HG02852 (cell line): Measurements from ENCODE around the gene ZNF836.

Experiments used
- ATAC-seq: cut with Tn5 transposase; IDR thresholded peaks from one replicate; pipeline ENCODE4 v1.9.1; 2021; ENCODE audit warnings: mild to moderate bottlenecking, moderate library complexity; ENCODE audit not compliant: unreplicated experiment

ZNF836 gene

GRCh38 chr19:52188822-52189734 lies 17.7 kb upstream of the ZNF836 start:
- ATAC-seq: peak; percentile 1

- ATAC-seq: no peak
Measured at GRCh38 chr19:52187407-52187806, 16.0 kb upstream of the ZNF836 start.

GRCh38 chr19:52176574-52176973 lies 5.2 kb upstream of the ZNF836 start:
- no peak for ATAC-seq

- ATAC-seq: no peak
Measured at GRCh38 chr19:52172347-52172746, 926 bp upstream of the ZNF836 start.

- ATAC-seq: peak; percentile 15
Measured at GRCh38 chr19:52170863-52171320, 529 bp downstream of the ZNF836 start.

GRCh38 chr19:52170304-52170703 lies 1.1 kb downstream of the ZNF836 start:
- no peak for ATAC-seq

GRCh38 chr19:52155596-52156359 lies 15.6 kb downstream of the ZNF836 start:
- ATAC-seq: no peak

GRCh38 chr19:52148256-52148655 lies 23.2 kb downstream of the ZNF836 start:
- ATAC-seq: no peak

- no peak for ATAC-seq
Measured at GRCh38 chr19:52142001-52142595, 29.3 kb downstream of the ZNF836 start.

- ATAC-seq: no peak
Measured at GRCh38 chr19:52141203-52141602, 30.2 kb downstream of the ZNF836 start.

GRCh38 chr19:52140032-52140710 lies 31.2 kb downstream of the ZNF836 start:
- ATAC-seq: no peak

GRCh38 chr19:52139252-52140031 lies 32.0 kb downstream of the ZNF836 start, which contains the start of gene ZNF616:
Gene ZNF616 (minus strand): TSS chr19:52139938. CDS start chr19:52130512, 9,426 bp downstream.
- ATAC-seq: peak; percentile 87

GRCh38 chr19:52138983-52139251 lies 32.5 kb downstream of the ZNF836 start:
- no peak for ATAC-seq

GRCh38 chr19:52138278-52138982 lies 33.0 kb downstream of the ZNF836 start:
- no peak for ATAC-seq

- no peak for ATAC-seq
Measured at GRCh38 chr19:52120286-52120685, 51.1 kb downstream of the ZNF836 start.

GRCh38 chr19:52115526-52116053 lies 55.8 kb downstream of the ZNF836 start:
- no peak for ATAC-seq

GRCh38 chr19:52114691-52115090 lies 56.7 kb downstream of the ZNF836 start:
- no peak for ATAC-seq

GRCh38 chr19:52112624-52113023 lies 58.8 kb downstream of the ZNF836 start:
- ATAC-seq: no peak

GRCh38 chr19:52110780-52111179 lies 60.6 kb downstream of the ZNF836 start:
- ATAC-seq: no peak
